ENCODE results near the gene ARL6IP5. TPM values are rescaled to one million over a fixed set of nuclear protein-coding genes. Genes with fewer than 3 reads are reported as not detected.
A peak's percentile ranks its signal among the peaks of the same experiment; 100 is the strongest.

ARL6IP5 gene
- total RNA-seq, 2 donors from 2014 or later: 112 to 118 TPM

- ATAC-seq: no peak
- H3K9me3 ChIP-seq (ENCODE audit: control insufficient read depth, low read length, poor library complexity, severe bottlenecking): no peaks in the 10 kb centered on the region
- peaks cover 4% of the 10 kb centered on the region for H3K4me1 Mint-ChIP-seq
- H3K36me3 Mint-ChIP-seq (ENCODE audit: low read depth): no peaks in the 10 kb centered on the region
- H3K4me3 Mint-ChIP-seq: no peak overlapping the region
- DNase-seq: no peak
- no peaks in the 10 kb centered on the region for H3K27me3 Mint-ChIP-seq
- no peak overlapping the region for H3K27ac Mint-ChIP-seq
Observed at GRCh38 chr3:69113536-69113935, 28.8 kb downstream of the ARL6IP5 start.

GRCh38 chr3:69115731-69116130, 31.0 kb downstream of the ARL6IP5 start:
- Mint-ChIP-seq H3K27me3 (peaks cover 8% of the 10 kb centered on the region), H3K4me1 (peaks cover 9% of the 10 kb centered on the region), H3K4me3 (peak overlapping the region; percentile 25), H3K36me3 (ENCODE audit: low read depth) (peaks cover 6% of the 10 kb centered on the region), H3K27ac (no peak overlapping the region)
- DNase-seq (no peak), ATAC-seq (no peak)
- no peaks in the 10 kb centered on the region for H3K9me3 ChIP-seq (ENCODE audit: control insufficient read depth, low read length, poor library complexity, severe bottlenecking)

GRCh38 chr3:69116162-69116561, 31.4 kb downstream of the ARL6IP5 start:
- Mint-ChIP-seq H3K27me3 (peaks cover 8% of the 10 kb centered on the region), H3K27ac (no peak overlapping the region), H3K4me1 (peaks cover 9% of the 10 kb centered on the region), H3K36me3 (ENCODE audit: low read depth) (peaks cover 6% of the 10 kb centered on the region), H3K4me3 (no peak overlapping the region)
- ATAC-seq (no peak), DNase-seq (no peak)
- H3K9me3 ChIP-seq (ENCODE audit: control insufficient read depth, low read length, poor library complexity, severe bottlenecking): no peaks in the 10 kb centered on the region

GRCh38 chr3:69116897-69117296, 32.2 kb downstream of the ARL6IP5 start:
- Mint-ChIP-seq H3K4me1 (peaks cover 9% of the 10 kb centered on the region), H3K27ac (no peak overlapping the region)

GRCh38 chr3:69118555-69118954, 33.8 kb downstream of the ARL6IP5 start:
- H3K4me3 Mint-ChIP-seq: no peak overlapping the region
- ATAC-seq (no peak), DNase-seq (no peak)
- no peak overlapping the region for H3K27ac Mint-ChIP-seq
- H3K36me3 Mint-ChIP-seq (ENCODE audit: low read depth): peaks cover 6% of the 10 kb centered on the region
- peaks cover 8% of the 10 kb centered on the region for H3K27me3 Mint-ChIP-seq
- H3K4me1 Mint-ChIP-seq: peaks cover 5% of the 10 kb centered on the region
- no peaks in the 10 kb centered on the region for H3K9me3 ChIP-seq (ENCODE audit: control insufficient read depth, low read length, poor library complexity, severe bottlenecking)

More at GRCh38 chr3:69116897-69117296, 32.2 kb downstream of the ARL6IP5 start:
- peaks cover 6% of the 10 kb centered on the region for H3K36me3 Mint-ChIP-seq (ENCODE audit: low read depth)
- no peak for ATAC-seq
- peaks cover 8% of the 10 kb centered on the region for H3K27me3 Mint-ChIP-seq
- DNase-seq: no peak
- H3K4me3 Mint-ChIP-seq: no peak overlapping the region
- H3K9me3 ChIP-seq (ENCODE audit: control insufficient read depth, low read length, poor library complexity, severe bottlenecking): no peaks in the 10 kb centered on the region

GRCh38 chr3:69119138-69119537, 34.4 kb downstream of the ARL6IP5 start:
- no peak for ATAC-seq
- Mint-ChIP-seq H3K4me3 (no peak overlapping the region), H3K36me3 (ENCODE audit: low read depth) (peaks cover 6% of the 10 kb centered on the region), H3K27ac (no peak overlapping the region), H3K27me3 (peaks cover 8% of the 10 kb centered on the region), H3K4me1 (peaks cover 5% of the 10 kb centered on the region)
- no peaks in the 10 kb centered on the region for H3K9me3 ChIP-seq (ENCODE audit: control insufficient read depth, low read length, poor library complexity, severe bottlenecking)
- DNase-seq: no peak

- Mint-ChIP-seq H3K4me3 (peak overlapping the region; percentile 4), H3K36me3 (ENCODE audit: low read depth) (peaks cover 6% of the 10 kb centered on the region), H3K4me1 (peaks cover 5% of the 10 kb centered on the region), H3K27ac (no peak overlapping the region), H3K27me3 (peaks cover 8% of the 10 kb centered on the region)
- ATAC-seq: no peak
- no peak for DNase-seq
- H3K9me3 ChIP-seq (ENCODE audit: control insufficient read depth, low read length, poor library complexity, severe bottlenecking): no peaks in the 10 kb centered on the region
Observed at GRCh38 chr3:69119681-69120080, 34.9 kb downstream of the ARL6IP5 start.

- peaks cover 5% of the 10 kb centered on the region for H3K4me1 Mint-ChIP-seq
- no peak overlapping the region for H3K27ac Mint-ChIP-seq
- H3K9me3 ChIP-seq (ENCODE audit: control insufficient read depth, low read length, poor library complexity, severe bottlenecking): no peaks in the 10 kb centered on the region
- H3K4me3 Mint-ChIP-seq: no peak overlapping the region
- ATAC-seq (peak; percentile 90), DNase-seq (peak; percentile 37 to 71 (median 60))
- H3K36me3 Mint-ChIP-seq (ENCODE audit: low read depth): peaks cover 6% of the 10 kb centered on the region
- H3K27me3 Mint-ChIP-seq: peaks cover 8% of the 10 kb centered on the region
Observed at GRCh38 chr3:69120879-69121464, 36.2 kb downstream of the ARL6IP5 start.

GRCh38 chr3:69121513-69121912, 36.8 kb downstream of the ARL6IP5 start:
- ATAC-seq (no peak), DNase-seq (no peak)
- no peaks in the 10 kb centered on the region for H3K9me3 ChIP-seq (ENCODE audit: control insufficient read depth, low read length, poor library complexity, severe bottlenecking)
- H3K27ac Mint-ChIP-seq: no peak overlapping the region
- peaks cover 6% of the 10 kb centered on the region for H3K36me3 Mint-ChIP-seq (ENCODE audit: low read depth)
- H3K4me1 Mint-ChIP-seq: peaks cover 5% of the 10 kb centered on the region
- H3K27me3 Mint-ChIP-seq: peaks cover 12% of the 10 kb centered on the region
- no peak overlapping the region for H3K4me3 Mint-ChIP-seq

- ATAC-seq: no peak
- Mint-ChIP-seq H3K36me3 (ENCODE audit: low read depth) (peaks cover 6% of the 10 kb centered on the region), H3K4me3 (no peak overlapping the region)
Observed at GRCh38 chr3:69121950-69122349, 37.2 kb downstream of the ARL6IP5 start.

GRCh38 chr3:69122403-69122802, 37.7 kb downstream of the ARL6IP5 start, which contains the start of gene LMOD3:
Gene LMOD3, minus strand, starts transcription at chr3:69122595. Its CDS starts 209 bp downstream, at chr3:69122386.
- H3K27me3 Mint-ChIP-seq: peaks cover 20% of the 10 kb centered on the region
- ATAC-seq (no peak), DNase-seq (no peak)
- no peak within 1 kb of the TSS for H3K27ac Mint-ChIP-seq
- no peak within 1 kb of the TSS for H3K4me3 Mint-ChIP-seq
- peaks cover 7% of the 10 kb centered on the region for H3K4me1 Mint-ChIP-seq
- H3K9me3 ChIP-seq (ENCODE audit: control insufficient read depth, low read length, poor library complexity, severe bottlenecking): no peaks in the 10 kb centered on the region
- H3K36me3 Mint-ChIP-seq (ENCODE audit: low read depth): peaks cover 6% of the 10 kb centered on the region

More at GRCh38 chr3:69121950-69122349, 37.2 kb downstream of the ARL6IP5 start:
- Mint-ChIP-seq H3K27ac (no peak overlapping the region), H3K27me3 (peaks cover 17% of the 10 kb centered on the region), H3K4me1 (peaks cover 5% of the 10 kb centered on the region)
- no peak for DNase-seq
- no peaks in the 10 kb centered on the region for H3K9me3 ChIP-seq (ENCODE audit: control insufficient read depth, low read length, poor library complexity, severe bottlenecking)

GRCh38 chr3:69126216-69126615, 41.5 kb downstream of the ARL6IP5 start:
- Mint-ChIP-seq H3K4me3 (no peak overlapping the region), H3K4me1 (peaks cover 2% of the 10 kb centered on the region), H3K36me3 (ENCODE audit: low read depth) (no peaks in the 10 kb centered on the region), H3K27ac (no peak overlapping the region), H3K27me3 (peaks cover 12% of the 10 kb centered on the region)
- no peaks in the 10 kb centered on the region for H3K9me3 ChIP-seq (ENCODE audit: control insufficient read depth, low read length, poor library complexity, severe bottlenecking)
- ATAC-seq (no peak), DNase-seq (no peak)

- ATAC-seq (no peak), DNase-seq (no peak)
- H3K4me3 Mint-ChIP-seq: no peak overlapping the region
- H3K27ac Mint-ChIP-seq: no peak overlapping the region
- H3K36me3 Mint-ChIP-seq (ENCODE audit: low read depth): peaks cover 1% of the 10 kb centered on the region
- no peaks in the 10 kb centered on the region for H3K9me3 ChIP-seq (ENCODE audit: control insufficient read depth, low read length, poor library complexity, severe bottlenecking)
- H3K27me3 Mint-ChIP-seq: peaks cover 15% of the 10 kb centered on the region
- H3K4me1 Mint-ChIP-seq: peaks cover 2% of the 10 kb centered on the region
Observed at GRCh38 chr3:69126999-69127398, 42.3 kb downstream of the ARL6IP5 start.

GRCh38 chr3:69128509-69128908, 43.8 kb downstream of the ARL6IP5 start:
- ATAC-seq (no peak), DNase-seq (no peak)
- H3K27me3 Mint-ChIP-seq: peaks cover 17% of the 10 kb centered on the region
- H3K4me1 Mint-ChIP-seq: peaks cover 2% of the 10 kb centered on the region
- H3K4me3 Mint-ChIP-seq: no peak overlapping the region
- H3K27ac Mint-ChIP-seq: no peak overlapping the region
- H3K36me3 Mint-ChIP-seq (ENCODE audit: low read depth): peaks cover 2% of the 10 kb centered on the region
- H3K9me3 ChIP-seq (ENCODE audit: control insufficient read depth, low read length, poor library complexity, severe bottlenecking): no peaks in the 10 kb centered on the region

All from T-helper 17 cell (primary cell).